ENCODE data around the gene ABCB11.

Gene ABCB11

DNA sequence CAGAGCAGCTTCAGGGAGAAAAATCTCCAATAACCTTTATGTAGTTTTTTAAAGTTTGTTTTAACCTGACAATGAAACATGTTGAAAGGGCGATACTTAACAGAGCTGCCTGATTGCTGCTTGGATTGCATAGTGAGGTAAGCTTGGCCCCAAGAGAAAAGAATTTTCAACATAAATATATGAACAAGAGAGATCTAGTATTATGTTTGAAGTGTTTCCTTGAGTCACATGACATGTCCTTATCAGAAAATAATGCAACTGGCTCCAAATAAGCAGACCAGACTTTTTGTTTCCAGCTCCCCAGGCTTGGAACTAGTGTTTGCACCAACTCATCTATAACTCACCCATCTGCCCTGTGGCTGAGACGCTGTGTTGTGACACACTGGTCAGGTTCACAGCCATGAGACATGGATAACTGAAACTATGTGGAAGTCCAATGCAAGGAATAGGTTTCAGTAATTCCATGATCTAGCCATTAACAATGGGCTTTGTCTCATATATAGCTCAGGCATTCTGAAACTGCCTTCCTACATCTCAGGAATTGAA, 44.7 kb downstream of the ABCB11 start:
- TF ChIP-seq TAF1 (IDR thresholded peaks at IDR 0.05; ENCODE audit: borderline replicate concordance, insufficient read depth, low read length) = no peak
- TF ChIP-seq POLR2AphosphoS5 (IDR thresholded peaks at IDR 0.05; ENCODE audit: low read depth, low read length) = no peak
- no peak for TF ChIP-seq FOXP2 (optimal IDR thresholded peaks at IDR 0.05; ENCODE audit: borderline replicate concordance, extremely low read depth, extremely low read length, insufficient read depth)
- no peak for TF ChIP-seq SIN3A (IDR thresholded peaks at IDR 0.05; ENCODE audit: borderline replicate concordance, insufficient read depth, low read length)
- TF ChIP-seq, protein P1, sequence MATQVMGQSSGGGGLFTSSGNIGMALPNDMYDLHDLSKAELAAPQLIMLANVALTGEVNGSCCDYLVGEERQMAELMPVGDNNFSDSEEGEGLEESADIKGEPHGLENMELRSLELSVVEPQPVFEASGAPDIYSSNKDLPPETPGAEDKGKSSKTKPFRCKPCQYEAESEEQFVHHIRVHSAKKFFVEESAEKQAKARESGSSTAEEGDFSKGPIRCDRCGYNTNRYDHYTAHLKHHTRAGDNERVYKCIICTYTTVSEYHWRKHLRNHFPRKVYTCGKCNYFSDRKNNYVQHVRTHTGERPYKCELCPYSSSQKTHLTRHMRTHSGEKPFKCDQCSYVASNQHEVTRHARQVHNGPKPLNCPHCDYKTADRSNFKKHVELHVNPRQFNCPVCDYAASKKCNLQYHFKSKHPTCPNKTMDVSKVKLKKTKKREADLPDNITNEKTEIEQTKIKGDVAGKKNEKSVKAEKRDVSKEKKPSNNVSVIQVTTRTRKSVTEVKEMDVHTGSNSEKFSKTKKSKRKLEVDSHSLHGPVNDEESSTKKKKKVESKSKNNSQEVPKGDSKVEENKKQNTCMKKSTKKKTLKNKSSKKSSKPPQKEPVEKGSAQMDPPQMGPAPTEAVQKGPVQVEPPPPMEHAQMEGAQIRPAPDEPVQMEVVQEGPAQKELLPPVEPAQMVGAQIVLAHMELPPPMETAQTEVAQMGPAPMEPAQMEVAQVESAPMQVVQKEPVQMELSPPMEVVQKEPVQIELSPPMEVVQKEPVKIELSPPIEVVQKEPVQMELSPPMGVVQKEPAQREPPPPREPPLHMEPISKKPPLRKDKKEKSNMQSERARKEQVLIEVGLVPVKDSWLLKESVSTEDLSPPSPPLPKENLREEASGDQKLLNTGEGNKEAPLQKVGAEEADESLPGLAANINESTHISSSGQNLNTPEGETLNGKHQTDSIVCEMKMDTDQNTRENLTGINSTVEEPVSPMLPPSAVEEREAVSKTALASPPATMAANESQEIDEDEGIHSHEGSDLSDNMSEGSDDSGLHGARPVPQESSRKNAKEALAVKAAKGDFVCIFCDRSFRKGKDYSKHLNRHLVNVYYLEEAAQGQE (IDR thresholded peaks at IDR 0.05; ENCODE audit: insufficient read depth in 1 of 2, low read depth in 2 of 2, low read length in 2 of 2) = no peak

DNA sequence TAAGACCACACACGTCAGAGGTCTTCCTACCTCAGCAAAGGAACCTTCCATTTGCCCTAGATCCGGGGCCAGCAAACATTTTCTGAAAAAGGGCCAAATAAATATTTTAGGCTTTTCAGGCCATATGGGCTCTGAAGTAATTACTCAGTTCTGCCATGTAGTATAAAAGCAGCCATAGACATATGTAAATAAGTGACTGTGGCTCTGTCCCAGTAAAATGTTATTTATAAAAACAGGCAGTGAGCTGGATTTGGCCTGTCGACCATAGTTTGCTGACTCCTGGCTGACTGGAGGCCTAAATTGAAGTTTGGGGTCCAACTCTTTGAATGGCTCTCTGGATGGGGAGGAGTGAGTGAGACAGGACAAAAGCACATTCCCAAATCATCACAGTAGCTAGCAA, 49.5 kb downstream of the ABCB11 start:
- TF ChIP-seq POLR2AphosphoS5 (IDR thresholded peaks at IDR 0.05; ENCODE audit: low read depth, low read length) = no peak
- TF ChIP-seq, protein P1 (IDR thresholded peaks at IDR 0.05; ENCODE audit: insufficient read depth in 1 of 2, low read depth in 2 of 2, low read length in 2 of 2) = no peak

DNA sequence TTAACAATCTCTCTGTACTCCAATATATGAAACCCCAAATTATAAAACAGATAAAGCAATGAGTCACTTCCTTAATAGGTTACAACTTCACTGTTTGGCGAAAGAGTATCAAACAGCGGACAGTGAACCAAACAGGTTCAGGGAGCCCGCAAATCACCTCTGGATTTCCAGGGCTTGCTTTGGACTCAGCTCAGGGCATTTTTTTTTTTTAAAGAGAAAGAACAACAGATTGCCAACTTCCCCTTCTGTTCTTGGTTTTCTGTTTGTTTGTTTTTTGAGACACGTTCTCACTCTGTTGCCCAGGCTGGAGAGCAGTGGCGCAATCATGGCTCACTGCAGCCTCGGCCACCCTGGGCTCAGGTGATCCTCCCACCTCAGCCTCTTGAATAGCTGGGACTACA, 52.7 kb downstream of the ABCB11 start:
- no peak for TF ChIP-seq SIN3A (IDR thresholded peaks at IDR 0.05; ENCODE audit: borderline replicate concordance, insufficient read depth, low read length)
- TF ChIP-seq TAF1 (IDR thresholded peaks at IDR 0.05; ENCODE audit: borderline replicate concordance, insufficient read depth, low read length) = no peak
- TF ChIP-seq FOXP2 (optimal IDR thresholded peaks at IDR 0.05; ENCODE audit: borderline replicate concordance, extremely low read depth, extremely low read length, insufficient read depth) = no peak

DNA sequence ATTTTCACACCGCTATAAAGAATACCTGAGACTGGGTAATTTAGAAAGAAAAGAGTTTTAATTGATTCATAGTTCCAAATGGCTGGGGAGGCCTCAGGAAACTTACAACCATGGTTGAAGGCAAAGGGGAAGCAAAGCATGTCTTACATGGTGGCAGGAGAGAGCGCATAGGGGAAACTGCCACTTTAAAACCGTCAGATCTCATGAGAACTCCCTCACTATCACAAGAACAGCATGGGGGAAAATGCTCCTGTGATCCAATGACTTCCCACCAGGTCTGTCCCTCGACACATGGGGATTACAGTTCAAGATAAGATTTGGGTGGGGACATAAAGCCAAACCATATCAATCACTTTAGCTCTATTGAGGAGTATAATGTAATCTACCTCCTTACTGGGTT, 53.5 kb downstream of the ABCB11 start:
- no peak for TF ChIP-seq POLR2AphosphoS5 (IDR thresholded peaks at IDR 0.05; ENCODE audit: low read depth, low read length)

DNA sequence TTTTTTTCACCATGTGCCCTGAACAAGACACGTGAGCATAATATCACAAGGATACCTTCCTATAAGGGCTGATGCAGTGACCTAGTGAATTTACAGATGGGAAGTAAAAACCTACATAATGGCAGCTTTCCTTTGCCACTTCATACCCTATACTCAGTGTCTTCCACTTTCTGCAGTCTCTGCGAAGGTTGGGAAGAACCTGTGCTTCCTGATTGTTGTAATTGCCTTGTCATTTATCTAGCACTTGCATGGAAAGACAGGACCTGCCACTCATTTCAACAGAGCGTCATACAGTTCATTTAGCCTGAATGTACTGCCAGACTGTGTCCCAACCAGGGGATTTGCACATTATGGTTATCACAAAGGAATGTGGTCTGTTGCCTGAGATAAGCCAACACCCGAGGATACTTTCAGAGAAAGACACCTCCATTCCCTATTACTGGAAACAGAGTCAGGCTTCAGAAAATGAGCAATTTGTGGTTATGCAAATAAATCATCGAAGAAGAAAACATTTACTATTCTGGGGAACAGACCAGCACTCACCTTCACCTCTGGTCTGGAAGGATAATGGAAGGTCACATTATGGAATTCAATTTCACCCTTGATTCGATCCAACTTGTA, 55.0 kb downstream of the ABCB11 start:
- TF ChIP-seq TAF1 (IDR thresholded peaks at IDR 0.05; ENCODE audit: borderline replicate concordance, insufficient read depth, low read length) = no peak
- TF ChIP-seq SIN3A (IDR thresholded peaks at IDR 0.05; ENCODE audit: borderline replicate concordance, insufficient read depth, low read length) = no peak
- TF ChIP-seq POLR2AphosphoS5 (IDR thresholded peaks at IDR 0.05; ENCODE audit: low read depth, low read length) = no peak
- TF ChIP-seq, protein P1 (IDR thresholded peaks at IDR 0.05; ENCODE audit: insufficient read depth in 1 of 2, low read depth in 2 of 2, low read length in 2 of 2) = no peak
- no peak for TF ChIP-seq FOXP2 (optimal IDR thresholded peaks at IDR 0.05; ENCODE audit: borderline replicate concordance, extremely low read depth, extremely low read length, insufficient read depth)

DNA sequence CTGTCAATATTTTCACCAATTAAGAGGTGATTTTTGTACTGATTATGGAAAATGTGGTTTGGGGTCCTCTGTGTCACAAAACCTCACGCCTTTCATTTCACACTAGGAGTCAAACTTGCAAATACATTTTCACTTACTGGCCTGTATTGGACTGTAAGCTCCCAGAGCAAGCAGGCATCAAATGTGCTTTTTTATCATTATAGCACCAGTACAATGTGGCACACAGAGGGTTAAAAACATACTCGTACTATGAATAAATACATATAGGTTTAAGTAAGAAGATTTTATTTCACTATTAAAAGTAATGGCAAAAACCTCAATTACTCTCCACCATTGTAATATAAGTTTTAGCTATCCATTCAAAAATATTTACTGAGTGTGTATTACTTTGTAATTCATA, 56.7 kb downstream of the ABCB11 start:
- no peak for TF ChIP-seq SIN3A (IDR thresholded peaks at IDR 0.05; ENCODE audit: borderline replicate concordance, insufficient read depth, low read length)

DNA sequence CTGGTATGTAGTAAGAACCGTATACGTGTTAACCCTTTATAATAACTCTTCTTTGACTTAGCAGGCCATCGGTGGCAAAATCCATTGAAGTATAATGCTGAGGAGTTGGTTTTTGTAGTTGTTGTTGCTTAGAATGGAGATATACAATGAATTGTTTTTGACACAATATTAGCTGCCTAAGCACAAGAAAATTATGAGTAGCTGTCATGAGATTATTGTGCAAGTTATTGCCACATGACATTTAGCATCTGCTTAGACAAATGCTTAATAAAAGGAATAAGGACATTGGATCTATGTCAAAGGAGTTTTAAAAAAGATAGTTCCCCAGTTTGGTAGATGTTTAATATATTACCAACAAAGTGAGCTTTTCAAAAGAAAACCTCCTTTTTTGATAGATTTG, 59.9 kb downstream of the ABCB11 start:
- TF ChIP-seq, protein P1 (IDR thresholded peaks at IDR 0.05; ENCODE audit: insufficient read depth in 1 of 2, low read depth in 2 of 2, low read length in 2 of 2) = no peak
- TF ChIP-seq FOXP2 (optimal IDR thresholded peaks at IDR 0.05; ENCODE audit: borderline replicate concordance, extremely low read depth, extremely low read length, insufficient read depth) (no peak), SIN3A (IDR thresholded peaks at IDR 0.05; ENCODE audit: borderline replicate concordance, insufficient read depth, low read length) (no peak), POLR2AphosphoS5 (IDR thresholded peaks at IDR 0.05; ENCODE audit: low read depth, low read length) (no peak), TAF1 (IDR thresholded peaks at IDR 0.05; ENCODE audit: borderline replicate concordance, insufficient read depth, low read length) (no peak)
